H1 (cell line): Measurements from ENCODE around the gene RPS6KA4. TPM values are rescaled to one million over a fixed set of nuclear protein-coding genes. Genes with fewer than 3 reads are reported as not detected.
A peak's percentile ranks its signal among the peaks of the same experiment; 100 is the strongest.

ENCODE experiments used
- CTCF ChIA-PET: fragments of 300-600 bp; sonication (Branson Sonifier 250); formaldehyde crosslinking; loops from one replicate; lab custom pipeline; 2021; ENCODE audit not compliant: partially characterized antibody; lab: Charles Lee
- POLR2A ChIA-PET: fragments of 300-600 bp; sonication (Branson Sonifier 250); formaldehyde crosslinking; loops from one replicate; lab custom pipeline; 2021; ENCODE audit warnings: inconsistent platforms; ENCODE audit not compliant: partially characterized antibody; lab: Charles Lee
- DNase-seq, 2 experiments: peaks; one replicate each; pipeline versions ENCODE4 v3.0.0 to v3.0.0-alpha.2; 2010 to 2022; ENCODE audit warnings: low spot score in 2 of 2, low read depth in 1 of 2, mixed read lengths in 1 of 2
- FAIRE-seq: peaks from 2 replicates; lab custom pipeline; 2011; peaks lifted over from hg19 to GRCh38; lab: Jason Lieb, UNC
- H2AFZ ChIP-seq: 2 replicates; pipeline ENCODE4 v1.8.1; 2012; ENCODE audit warnings: low read length, inconsistent platforms
- H2AK5ac ChIP-seq: 2 replicates; pipeline ENCODE4 v1.6.1; 2013; ENCODE audit warnings: low read depth, low read length
- H2BK120ac ChIP-seq: replicated peaks from 2 replicates; pipeline ENCODE3; 2013; ENCODE audit warnings: low read depth, low read length, inconsistent platforms
- H2BK12ac ChIP-seq: 2 replicates; pipeline ENCODE4 v1.6.1; 2013; ENCODE audit warnings: low read depth, low read length
- H2BK15ac ChIP-seq: 2 replicates; pipeline ENCODE4 v1.6.1; 2013; ENCODE audit warnings: low read length
- H2BK20ac ChIP-seq: 2 replicates; pipeline ENCODE4 v1.6.1; 2013; ENCODE audit warnings: low read length
- H2BK5ac ChIP-seq: 2 replicates; pipeline ENCODE4 v1.6.1; 2013; ENCODE audit warnings: low read depth, low read length
- H3K14ac ChIP-seq: 2 replicates; pipeline ENCODE4 v1.6.1; 2013; ENCODE audit warnings: inconsistent platforms; ENCODE audit not compliant: insufficient read length
- H3K18ac ChIP-seq: 2 replicates; pipeline ENCODE4 v1.6.1; 2013; ENCODE audit warnings: low read length; ENCODE audit errors: extremely low read depth
- H3K23ac ChIP-seq: 2 replicates; pipeline ENCODE4 v1.6.1; 2013; ENCODE audit warnings: inconsistent platforms; ENCODE audit not compliant: insufficient read length
- H3K23me2 ChIP-seq: 2 replicates; pipeline ENCODE4 v1.6.1; 2013; ENCODE audit warnings: low read depth, low read length
- H3K27ac ChIP-seq: 2 replicates; pipeline ENCODE4 v1.6.1; 2011; ENCODE audit warnings: low read depth, low read length, inconsistent platforms
- H3K27me3 ChIP-seq, 4 experiments: replicated peaks in 1 of 4; 1 replicate in 1 of 4; 2 replicates in 3 of 4; pipeline versions ENCODE4 v1.6.1 to v1.8.1; 2011 to 2013; ENCODE audit warnings: low read length in 3 of 4, mild to moderate bottlenecking in 3 of 4, inconsistent platforms in 2 of 4, mixed read lengths in 2 of 4, moderate library complexity in 1 of 4; ENCODE audit not compliant: control insufficient read depth in 3 of 4, insufficient read depth in 3 of 4; ENCODE audit errors: extremely low read depth in 1 of 4
- H3K36me3 ChIP-seq, 4 experiments: 2 replicates each; pipeline versions ENCODE4 v1.6.1 to v1.8.1; 2011 to 2013; ENCODE audit warnings: mild to moderate bottlenecking in 4 of 4, low read length in 3 of 4, moderate library complexity in 2 of 4, control low read depth in 1 of 4, inconsistent platforms in 1 of 4; ENCODE audit not compliant: insufficient read depth in 4 of 4, control insufficient read depth in 2 of 4
- H3K4ac ChIP-seq: replicated peaks from 2 replicates; pipeline ENCODE3; 2013; ENCODE audit warnings: low read length, low read depth, mixed read lengths, inconsistent platforms; ENCODE audit not compliant: insufficient read length
- H3K4me1 ChIP-seq, 4 experiments: replicated peaks in 1 of 4; 1 replicate in 1 of 4; 2 replicates in 3 of 4; pipeline versions ENCODE4 v1.6.1 to v1.8.1; 2011 to 2013; ENCODE audit warnings: low read length in 3 of 4, inconsistent platforms in 2 of 4, mixed read lengths in 1 of 4; ENCODE audit not compliant: insufficient read depth in 4 of 4, control insufficient read depth in 3 of 4
- H3K4me2 ChIP-seq, 2 experiments: 2 replicates each; pipeline versions ENCODE4 v1.6.1 to v1.8.1; 2011 to 2013; ENCODE audit warnings: low read depth in 2 of 2, low read length in 2 of 2, control low read depth in 1 of 2, inconsistent platforms in 1 of 2, mild to moderate bottlenecking in 1 of 2; ENCODE audit not compliant: insufficient read depth in 1 of 2
- H3K4me3 ChIP-seq, 4 experiments: fragments of 200-600, 300-600 bp in 1 of 4; sonication (generic), shearing (Covaris generic), sonication (Bioruptor Twin) in 1 of 4; 2 replicates each; pipeline versions ENCODE4 v1.5.1 to v1.8.1; 2011 to 2016; ENCODE audit warnings: low read length in 4 of 4, low read depth in 3 of 4, control low read depth in 2 of 4, inconsistent platforms in 2 of 4, mild to moderate bottlenecking in 2 of 4, mixed read lengths in 1 of 4, moderate library complexity in 1 of 4; ENCODE audit not compliant: insufficient read depth in 2 of 4; ENCODE audit errors: extremely low read depth in 1 of 4
- H3K56ac ChIP-seq: replicated peaks from 2 replicates; pipeline ENCODE3; 2013; ENCODE audit warnings: low read depth, mild to moderate bottlenecking, mixed read lengths, low read length, inconsistent platforms; ENCODE audit not compliant: insufficient read length
- H3K79me1 ChIP-seq: 2 replicates; pipeline ENCODE4 v1.6.1; 2013; ENCODE audit warnings: low read depth, low read length, control low read depth
- H3K79me2 ChIP-seq, 2 experiments: 2 replicates each; pipeline versions ENCODE4 v1.6.1 to v1.8.1; 2012 to 2013; ENCODE audit warnings: low read length in 2 of 2, mild to moderate bottlenecking in 2 of 2, inconsistent platforms in 1 of 2; ENCODE audit not compliant: insufficient read depth in 2 of 2, control insufficient read depth in 1 of 2
- H3K9ac ChIP-seq, 4 experiments: replicated peaks in 1 of 4; 1 replicate in 1 of 4; 2 replicates in 3 of 4; pipeline versions ENCODE4 v1.6.1 to v1.8.1; 2011 to 2013; ENCODE audit warnings: low read depth in 3 of 4, low read length in 3 of 4, control low read depth in 2 of 4, mild to moderate bottlenecking in 2 of 4, moderate library complexity in 2 of 4, inconsistent platforms in 1 of 4; ENCODE audit errors: extremely low read depth in 1 of 4
- H3K9me3 ChIP-seq, 2 experiments: 2 replicates each; pipeline versions ENCODE4 v1.6.1 to v1.8.1; 2012 to 2013; ENCODE audit warnings: mild to moderate bottlenecking in 2 of 2, moderate library complexity in 2 of 2, control low read depth in 1 of 2, inconsistent platforms in 1 of 2, low read depth in 1 of 2, low read length in 1 of 2, mixed read lengths in 1 of 2; ENCODE audit not compliant: insufficient read depth in 2 of 2
- H4K20me1 ChIP-seq, 2 experiments: replicated peaks in 1 of 2; 2 replicates each; pipeline versions ENCODE3 to v1.8.1; 2011 to 2013; ENCODE audit warnings: inconsistent platforms in 2 of 2, low read length in 2 of 2, mild to moderate bottlenecking in 1 of 2; ENCODE audit not compliant: insufficient read depth in 2 of 2, control insufficient read depth in 1 of 2
- H4K5ac ChIP-seq: 2 replicates; pipeline ENCODE4 v1.6.1; 2013; ENCODE audit warnings: low read length, low read depth, mixed read lengths, inconsistent platforms; ENCODE audit not compliant: insufficient read length
- H4K8ac ChIP-seq: 2 replicates; pipeline ENCODE4 v1.8.0; 2013; ENCODE audit warnings: mild to moderate bottlenecking, moderate library complexity, low read length, inconsistent platforms; ENCODE audit not compliant: insufficient read depth; ENCODE audit errors: extremely low read depth
- H4K91ac ChIP-seq: replicated peaks from 2 replicates; pipeline ENCODE3; 2013; ENCODE audit warnings: low read length, mixed read lengths, inconsistent platforms; ENCODE audit not compliant: insufficient read length
- CEBPB ChIP-seq: IDR thresholded peaks from 2 replicates; pipeline ENCODE4 v1.6.1; 2012; ENCODE audit warnings: low read depth, low read length
- CHD2 ChIP-seq: IDR thresholded peaks from 2 replicates; pipeline ENCODE4 v1.6.1; 2012; ENCODE audit warnings: low read length, improper control_type of control experiment
- CREB1 ChIP-seq: IDR thresholded peaks from 2 replicates; pipeline ENCODE4 v1.6.1; 2012; ENCODE audit warnings: inconsistent platforms
- EGR1 ChIP-seq: IDR thresholded peaks from 2 replicates; pipeline ENCODE4 v1.6.1; 2011; ENCODE audit warnings: low read depth, low read length, borderline replicate concordance
- FOSL1 ChIP-seq: IDR thresholded peaks from 2 replicates; pipeline ENCODE4 v1.6.1; 2011; ENCODE audit warnings: mild to moderate bottlenecking, low read depth, low read length, moderate library complexity; ENCODE audit not compliant: insufficient read depth
- GABPA ChIP-seq: IDR thresholded peaks from 2 replicates; pipeline ENCODE4 v1.6.1; 2011; ENCODE audit warnings: mild to moderate bottlenecking, low read length, moderate library complexity, borderline replicate concordance; ENCODE audit not compliant: insufficient read depth
- KDM1A ChIP-seq: fragments of 200-600, 300-600 bp; sonication (generic); IDR thresholded peaks from 2 replicates; pipeline ENCODE4 v1.7.1; 2016; ENCODE audit warnings: mild to moderate bottlenecking, low read length, borderline replicate concordance
- MAFK ChIP-seq: IDR thresholded peaks from 2 replicates; pipeline ENCODE4 v1.6.1; 2012; ENCODE audit warnings: low read depth, mild to moderate bottlenecking, improper control_type of control experiment, low read length
- NANOG ChIP-seq: IDR thresholded peaks from 2 replicates; pipeline ENCODE4 v1.6.1; 2011; ENCODE audit warnings: low read length, low read depth, mild to moderate bottlenecking, inconsistent platforms; ENCODE audit not compliant: insufficient read depth, poor library complexity, severe bottlenecking
- RBBP5 ChIP-seq: IDR thresholded peaks from 2 replicates; pipeline ENCODE4 v1.7.1; 2012; ENCODE audit warnings: low read depth, mild to moderate bottlenecking, inconsistent platforms, low read length, moderate library complexity, borderline replicate concordance
- SIX5 ChIP-seq: IDR thresholded peaks from 2 replicates; pipeline ENCODE4 v1.6.1; 2011; ENCODE audit warnings: mild to moderate bottlenecking, low read depth, low read length
- SP4 ChIP-seq: IDR thresholded peaks from 2 replicates; pipeline ENCODE4 v1.6.1; 2012; ENCODE audit warnings: low read length, inconsistent platforms
- SUZ12 ChIP-seq: fragments of 200-600 bp; sonication (generic); IDR thresholded peaks from 2 replicates; pipeline ENCODE4 v1.6.1; 2012; ENCODE audit warnings: mild to moderate bottlenecking, inconsistent platforms, low read length, moderate library complexity, mixed read lengths
- TEAD4 ChIP-seq: IDR thresholded peaks from 2 replicates; pipeline ENCODE4 v1.6.1; 2012; ENCODE audit warnings: low read depth, low read length, inconsistent platforms, mixed read lengths
- WGBS, 2 experiments: shearing (Covaris generic) in 1 of 2; methylation state at CpG; one replicate each; pipeline versions ENCODE4 v1.1.6 to v1.1.7; 2013 to 2015; ENCODE audit warnings: low lambda C conversion rate in 2 of 2, mixed read lengths in 2 of 2, inconsistent platforms in 1 of 2, low coverage in 1 of 2, missing lambda C conversion rate in 1 of 2; ENCODE audit not compliant: insufficient replicate concordance in 2 of 2, insufficient coverage in 1 of 2, insufficient read length in 1 of 2; ENCODE audit errors: extremely low coverage in 1 of 2, missing lambda C conversion rate in 1 of 2; 5-methylcytosine and 5-hydroxymethylcytosine counted together
- polyA plus RNA-seq, 7 experiments: library from polyadenylated mRNA; depleted of rRNA in 3 of 7; stranded (reverse) in 5 of 7; unstranded in 2 of 7; fragments of >200 nt in 5 of 7; fragments of 200-250 nt in 2 of 7; gene quantifications; 1 replicate in 5 of 7; 2 replicates in 1 of 7; 4 replicates in 1 of 7; pipeline versions ENCODE4 v1.2.1 to v1.2.3, GENCODE V29; 2011 to 2013; ENCODE audit warnings: missing spikeins in 2 of 7, mixed read lengths in 2 of 7
- total RNA-seq: library from RNA; stranded (reverse); fragmentation: NEBNext Ultra II Directional; extraction: Animal tissue kit (Norgen Biotek cat#: 25700); gene quantifications from 2 replicates; pipeline ENCODE4 v1.2.1, GENCODE V29; 2021

Gene RPS6KA4
- total and polyA plus RNA-seq, 2 of the 8 experiments (the other 6 are each of a cell fraction or from before 2014, with no cell fraction given) = 8.2 to 12.6 TPM

DNA sequence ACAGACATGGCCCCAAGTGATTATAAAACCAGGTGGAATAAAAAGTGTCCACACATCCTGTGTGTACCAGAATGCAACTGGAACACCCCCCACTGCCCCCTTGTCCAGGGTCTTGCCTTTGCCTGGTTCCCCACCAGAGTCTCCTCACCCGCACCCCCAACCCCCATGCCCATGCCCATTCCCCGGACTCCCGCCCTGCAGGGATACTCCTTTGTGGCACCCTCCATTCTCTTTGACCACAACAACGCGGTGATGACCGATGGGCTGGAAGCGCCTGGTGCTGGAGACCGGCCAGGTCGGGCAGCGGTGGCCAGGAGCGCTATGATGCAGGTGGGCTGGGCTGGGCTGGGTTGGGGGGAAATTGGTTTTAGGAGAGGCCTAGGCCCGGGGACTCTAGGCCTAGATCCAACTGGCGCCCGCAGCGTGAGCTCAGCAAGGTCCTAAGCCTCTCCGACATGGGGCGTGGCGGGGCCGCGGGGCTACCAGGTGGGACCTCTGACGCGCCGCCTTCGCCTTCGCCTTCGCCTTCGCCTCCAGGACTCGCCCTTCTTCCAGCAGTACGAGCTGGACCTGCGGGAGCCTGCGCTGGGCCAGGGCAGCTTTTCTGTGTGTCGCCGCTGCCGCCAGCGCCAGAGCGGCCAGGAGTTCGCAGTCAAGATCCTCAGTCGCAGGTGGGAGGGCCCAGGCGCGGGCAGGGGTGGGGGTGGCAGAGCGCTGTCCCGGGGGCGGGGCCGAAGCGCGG, 9.1 kb downstream of the RPS6KA4 start:
- Histone ChIP-seq H4K20me1 (no peaks in the 10 kb centered on the region), H3K4me2 (no peak overlapping the region), H3K27me3 (no peaks in the 10 kb centered on the region), H3K23me2 (no peaks in the 10 kb centered on the region; the same call in 1 of the 2 replicates), H4K91ac (no peak overlapping the region), H3K23ac (no peak overlapping the region), H3K56ac (no peak overlapping the region), H2BK12ac (no peak overlapping the region), H4K5ac (no peak overlapping the region), H3K4me3 (no peak overlapping the region), H3K79me1 (no peaks in the 10 kb centered on the region; the same call in 1 of the 2 replicates), H3K36me3 (peaks cover 0 to 14% (median under 1%) of the 10 kb centered on the region in 4 experiments; a peak in 4 of 8 replicates), H3K9me3 (no peaks in the 10 kb centered on the region), H3K4me1 (peaks cover 0 to 5% (median under 1%) of the 10 kb centered on the region in 4 experiments; a peak in 4 of 7 replicates), H2BK5ac (no peak overlapping the region), H2AK5ac (no peak overlapping the region), H2BK120ac (no peak overlapping the region), H3K79me2 (no peaks in the 10 kb centered on the region), H2AFZ (no peak overlapping the region), H3K14ac (no peak overlapping the region), H3K27ac (no peak overlapping the region), H3K9ac (no peak overlapping the region), H2BK20ac (no peak overlapping the region), H2BK15ac (no peak overlapping the region), H3K4ac (no peak overlapping the region), H4K8ac (peak overlapping the region; percentile 71; the same call in 1 of the 2 replicates), H3K18ac (no peak overlapping the region)
- POLR2A ChIA-PET = no interaction called here
- DNase-seq (no peak), FAIRE-seq (no peak)
- CTCF ChIA-PET = interaction anchor here (0.7 to 8.3 kb wide), 5 partner anchors 13 to 337 kb away, joined by 3 to 80 read pairs (median 3); no protein-coding TSS in a partner anchor
- WGBS, 2 experiments = 90% methylated on average over 35 of the region's 46 CpGs; no CpG with 5 or more reads in 1 of the 2 experiments
- no peak for TF ChIP-seq CEBPB
- no peak for TF ChIP-seq CREB1
- TF ChIP-seq MAFK = no peak
- no peak for TF ChIP-seq EGR1
- no peak for TF ChIP-seq NANOG
- no peak for TF ChIP-seq SIX5
- TF ChIP-seq RBBP5 = no peak
- TF ChIP-seq KDM1A = no peak
- no peak for TF ChIP-seq CHD2
- no peak for TF ChIP-seq FOSL1
- TF ChIP-seq GABPA = no peak
- no peak for TF ChIP-seq TEAD4
- TF ChIP-seq SP4 = no peak
- no peak for TF ChIP-seq SUZ12
